IMR-90 (cell line): ENCODE measurements around the gene RAP1GAP.

Experiments
- CHD1 ChIP-seq: IDR thresholded peaks from 2 replicates; pipeline ENCODE4 v1.6.1; 2012; ENCODE audit warnings: low read depth, low read length, improper control_type of control experiment
- FOS ChIP-seq: fragments of 150-350 bp; IDR thresholded peaks from 2 replicates; pipeline ENCODE4 v1.6.1; 2016; ENCODE audit warnings: low read depth, low read length
- MAZ ChIP-seq: IDR thresholded peaks from 2 replicates; pipeline ENCODE4 v1.6.1; 2012; ENCODE audit warnings: low read depth, mild to moderate bottlenecking, low read length, improper control_type of control experiment, moderate library complexity, borderline replicate concordance
- POLR2A ChIP-seq: IDR thresholded peaks from 2 replicates; pipeline ENCODE4 v1.6.1; 2012; ENCODE audit warnings: mild to moderate bottlenecking, low read depth, low read length
- RAD21 ChIP-seq: IDR thresholded peaks from 2 replicates; pipeline ENCODE4 v1.6.1; 2012; ENCODE audit warnings: low read length, improper control_type of control experiment
- TF ChIP-seq, protein P1 (sequence below): conservative IDR thresholded peaks from 2 replicates; pipeline ENCODE4 v1.5.1; 2012; ENCODE audit warnings: mild to moderate bottlenecking, low read depth, low read length, improper control_type of control experiment

DNA sequence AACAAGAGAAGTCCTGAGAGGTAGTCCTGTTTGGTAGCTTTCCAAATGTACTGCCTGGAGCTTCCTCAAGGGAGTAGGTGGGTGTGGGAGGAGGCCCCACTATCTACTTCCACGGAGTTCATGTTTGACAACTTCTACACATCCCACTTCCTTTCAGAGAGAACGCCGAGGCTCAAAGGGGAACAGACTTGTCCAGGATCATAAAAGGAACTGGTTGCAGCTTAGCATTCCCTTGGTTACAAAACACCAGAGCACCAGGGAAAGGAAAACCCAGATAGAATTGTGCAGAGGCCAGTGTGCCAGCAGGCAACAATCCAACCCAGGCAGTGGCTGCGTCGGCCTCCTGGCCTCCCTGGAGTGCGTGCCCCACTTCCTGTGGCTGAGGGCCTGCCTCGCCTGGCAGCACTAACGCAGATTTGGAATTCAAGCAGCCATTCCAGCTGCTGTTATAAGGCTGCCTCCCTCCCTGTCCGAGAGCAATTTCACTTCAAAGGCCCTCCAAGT lies 4.2 kb upstream of the RAP1GAP start:
- TF ChIP-seq, protein P1, sequence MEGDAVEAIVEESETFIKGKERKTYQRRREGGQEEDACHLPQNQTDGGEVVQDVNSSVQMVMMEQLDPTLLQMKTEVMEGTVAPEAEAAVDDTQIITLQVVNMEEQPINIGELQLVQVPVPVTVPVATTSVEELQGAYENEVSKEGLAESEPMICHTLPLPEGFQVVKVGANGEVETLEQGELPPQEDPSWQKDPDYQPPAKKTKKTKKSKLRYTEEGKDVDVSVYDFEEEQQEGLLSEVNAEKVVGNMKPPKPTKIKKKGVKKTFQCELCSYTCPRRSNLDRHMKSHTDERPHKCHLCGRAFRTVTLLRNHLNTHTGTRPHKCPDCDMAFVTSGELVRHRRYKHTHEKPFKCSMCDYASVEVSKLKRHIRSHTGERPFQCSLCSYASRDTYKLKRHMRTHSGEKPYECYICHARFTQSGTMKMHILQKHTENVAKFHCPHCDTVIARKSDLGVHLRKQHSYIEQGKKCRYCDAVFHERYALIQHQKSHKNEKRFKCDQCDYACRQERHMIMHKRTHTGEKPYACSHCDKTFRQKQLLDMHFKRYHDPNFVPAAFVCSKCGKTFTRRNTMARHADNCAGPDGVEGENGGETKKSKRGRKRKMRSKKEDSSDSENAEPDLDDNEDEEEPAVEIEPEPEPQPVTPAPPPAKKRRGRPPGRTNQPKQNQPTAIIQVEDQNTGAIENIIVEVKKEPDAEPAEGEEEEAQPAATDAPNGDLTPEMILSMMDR, result no peak
- no peak for TF ChIP-seq POLR2A
- no peak for TF ChIP-seq RAD21
- no peak for TF ChIP-seq FOS
- TF ChIP-seq CHD1, result no peak
- TF ChIP-seq MAZ, result no peak
